Right lobe of liver (tissue), 4 donors: ENCODE data around the gene H3-3A.
"Not testable (repeated sequence)": the region's sequence is repeated elsewhere in the genome, so short reads cannot be mapped to it uniquely, and the experiment has no call there.

Source experiments
- CTCF ChIP-seq, 4 donors: fragments of 200-600 bp in 3 of 4; fragments of 450-650 bp in 1 of 4; IDR thresholded peaks; one replicate each; pipeline versions ENCODE4 v1.5.1 to v1.8.0; 2016 to 2022; ENCODE audit warnings: antibody characterized with exemption in 4 of 4, mild to moderate bottlenecking in 2 of 4
- POLR2A ChIP-seq: fragments of 450-650 bp; IDR thresholded peaks from one replicate; pipeline ENCODE4 v1.6.1; 2017; ENCODE audit warnings: antibody characterized with exemption, mild to moderate bottlenecking
- donor health status: DM: no; HTN: no; CAD: no.
- donor health status: DM: no; HTN: no; CAD: no.
- donor health status: DM: no; HTN: yes; CAD: no.

GRCh38 chr1:226092048-226092820 is 29.7 kb downstream of the H3-3A start:
- TF ChIP-seq CTCF (IDR thresholded peaks at IDR 0.05); POLR2A: not testable (repeated sequence)
